GM23248 (cell line): ENCODE data around the gene PTPN1.

Source experiments
- EZH2 ChIP-seq: fragments of 200-600 bp; sonication (generic); IDR thresholded peaks from 2 replicates; pipeline ENCODE4 v1.6.1; 2018; ENCODE audit warnings: antibody characterized with exemption, mild to moderate bottlenecking; ENCODE audit not compliant: insufficient read depth, poor library complexity, severe bottlenecking
- EZH2phosphoT487 ChIP-seq: fragments of 200-600 bp; sonication (generic); IDR thresholded peaks from 2 replicates; pipeline ENCODE4 v1.6.1; 2018; ENCODE audit warnings: antibody characterized with exemption, moderate library complexity, mild to moderate bottlenecking, low read depth; ENCODE audit not compliant: insufficient read depth

DNA sequence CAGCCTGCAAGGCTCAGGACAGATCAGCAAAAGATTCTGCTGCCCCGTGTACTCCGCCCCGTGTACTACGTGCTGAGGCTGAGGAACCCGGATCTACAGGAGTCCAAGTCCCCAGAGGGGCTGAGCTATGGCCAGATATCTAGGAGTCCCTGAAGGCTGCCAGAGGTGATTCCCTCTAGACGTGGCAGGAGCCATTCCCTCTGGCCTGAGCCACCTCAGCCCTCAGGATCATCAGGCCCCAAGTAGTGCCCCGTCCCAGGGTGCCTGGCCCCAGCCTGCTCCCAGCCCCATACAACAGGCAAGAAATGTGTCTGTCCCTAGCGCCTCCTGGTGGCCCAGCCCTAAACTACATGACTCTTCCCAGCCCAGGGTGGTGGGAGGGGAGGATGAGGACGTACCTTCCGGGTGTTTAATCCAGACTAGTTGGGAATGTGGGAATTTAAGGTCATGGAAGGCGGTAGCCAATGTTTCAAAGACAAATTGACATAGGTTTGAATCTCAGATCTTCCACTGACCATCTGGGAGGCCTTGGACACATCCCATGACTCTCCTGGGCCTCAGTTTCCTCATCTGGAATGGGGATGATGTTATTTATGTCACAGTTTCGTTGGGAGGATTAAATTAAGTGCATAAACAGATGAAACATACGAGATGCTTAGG lies 49.4 kb upstream of the PTPN1 start:
- TF ChIP-seq EZH2 (no peak), EZH2phosphoT487 (no peak)
